HG03060 (cell line): ENCODE data around the gene ASMTL.
A peak's percentile ranks its signal among the peaks of the same experiment; 100 is the strongest.
"Not testable (repeated sequence)": the region's sequence is repeated elsewhere in the genome, so short reads cannot be mapped to it uniquely, and the experiment has no call there.

Source experiments
- ATAC-seq: cut with Tn5 transposase; IDR thresholded peaks from one replicate; pipeline ENCODE4 v1.9.1; 2021; ENCODE audit warnings: low read depth, moderate number of reproducible peaks; ENCODE audit not compliant: unreplicated experiment

The ASMTL gene

GRCh38 chrX:1452516-1453394 is at the start of gene ASMTL:
Gene ASMTL, minus strand, starts transcription at chrX:1452909. Its CDS starts 69 bp downstream, at chrX:1452840.
- peak; percentile 46 for ATAC-seq

GRCh38 chrX:1502241-1502640 is 49.5 kb upstream of the ASMTL start:
- peak; percentile 44 for ATAC-seq

- peak; percentile 39 for ATAC-seq
Measured at GRCh38 chrX:1500701-1501624, 48.3 kb upstream of the ASMTL start.

- ATAC-seq, result no peak
Measured at GRCh38 chrX:1496076-1496475, 43.4 kb upstream of the ASMTL start.

- no peak for ATAC-seq
Measured at GRCh38 chrX:1493877-1494510, 41.3 kb upstream of the ASMTL start.

GRCh38 chrX:1493412-1493811 is 40.7 kb upstream of the ASMTL start:
- no peak for ATAC-seq

- no peak for ATAC-seq
Measured at GRCh38 chrX:1492421-1493012, 39.8 kb upstream of the ASMTL start.

GRCh38 chrX:1491851-1492349 is 39.2 kb upstream of the ASMTL start:
- peak; percentile 52 for ATAC-seq

GRCh38 chrX:1491248-1491647 is 38.5 kb upstream of the ASMTL start:
- ATAC-seq, result not testable (repeated sequence)

GRCh38 chrX:1490723-1491122 is 38.0 kb upstream of the ASMTL start:
- not testable (repeated sequence) for ATAC-seq

- ATAC-seq, result not testable (repeated sequence)
Measured at GRCh38 chrX:1489354-1489753, 36.6 kb upstream of the ASMTL start.

- ATAC-seq, result no peak
Measured at GRCh38 chrX:1488745-1489144, 36.0 kb upstream of the ASMTL start.

GRCh38 chrX:1488141-1488540 is 35.4 kb upstream of the ASMTL start:
- no peak for ATAC-seq

GRCh38 chrX:1487401-1487800 is 34.7 kb upstream of the ASMTL start:
- no peak for ATAC-seq

- no peak for ATAC-seq
Measured at GRCh38 chrX:1486749-1487361, 34.1 kb upstream of the ASMTL start.

GRCh38 chrX:1486177-1486576 is 33.5 kb upstream of the ASMTL start:
- no peak for ATAC-seq

GRCh38 chrX:1485033-1485432 is 32.3 kb upstream of the ASMTL start:
- no peak for ATAC-seq

- ATAC-seq, result no peak
Measured at GRCh38 chrX:1484638-1485019, 31.9 kb upstream of the ASMTL start.

GRCh38 chrX:1483843-1484637 is 31.3 kb upstream of the ASMTL start:
- peak; percentile 35 for ATAC-seq
